Ovary (tissue), 9 donors: ENCODE measurements around the gene COG2. TPM values are rescaled to one million over a fixed set of nuclear protein-coding genes. Genes with fewer than 3 reads are reported as not detected.

Source experiments
- DNase-seq, 5 donors: peaks; one replicate each; pipeline ENCODE4 v3.0.0-alpha.2; 2019 to 2020
- H3K27ac ChIP-seq, 2 donors: fragments of 200-600 bp; one replicate each; pipeline versions ENCODE4 v1.5.1 to v1.8.0; 2019 to 2022
- H3K27me3 ChIP-seq: fragments of 200-600 bp; one replicate; pipeline ENCODE4 v1.8.0; 2022
- H3K36me3 ChIP-seq: fragments of 200-600 bp; sonication (generic); one replicate; pipeline ENCODE4 v1.5.1; 2019
- H3K4me1 ChIP-seq: one replicate; pipeline ENCODE4 v1.8.1; 2013; ENCODE audit warnings: mild to moderate bottlenecking, moderate library complexity; ENCODE audit not compliant: insufficient read depth
- H3K4me3 ChIP-seq: fragments of 200-600 bp; sonication (generic); one replicate; pipeline ENCODE4 v1.5.1; 2017
- H3K9me3 ChIP-seq, 2 donors: fragments of 200-600 bp in 1 of 2; sonication (generic) in 1 of 2; one replicate each; pipeline versions ENCODE4 v1.5.1 to v1.8.1; 2013 to 2019; ENCODE audit warnings: mild to moderate bottlenecking in 1 of 2, moderate library complexity in 1 of 2
- CTCF ChIP-seq, 3 donors: fragments of 450-650 bp in 2 of 3; fragments of 200-600 bp in 1 of 3; IDR thresholded peaks; one replicate each; pipeline versions ENCODE4 v1.5.1 to v1.8.0; 2016 to 2022; ENCODE audit warnings: antibody characterized with exemption in 3 of 3, mild to moderate bottlenecking in 1 of 3
- EP300 ChIP-seq: sonication (generic); formaldehyde crosslinking; IDR thresholded peaks from one replicate; pipeline ENCODE4 v1.6.1; 2017; ENCODE audit warnings: antibody characterized with exemption
- POLR2A ChIP-seq: fragments of 450-650 bp; IDR thresholded peaks from one replicate; pipeline ENCODE4 v1.6.1; 2017; ENCODE audit warnings: antibody characterized with exemption, mild to moderate bottlenecking, moderate library complexity
- WGBS, 3 donors: extraction: QIAGEN DNeasy Blood & Tissue Kit in 1 of 3; methylation state at CpG; one replicate each; pipeline versions ENCODE4 v1.1.5 to v1.1.7; 2013 to 2017; 5-methylcytosine and 5-hydroxymethylcytosine counted together
- intact Hi-C, 4 donors: fragments of 100-400 bp; cut with DNase I; formaldehyde crosslinking; loops; one replicate each; pipeline versions ENCODE4 v1.11.0 to v1.15.1; 2022 to 2023
- polyA plus RNA-seq, 2 donors: library from polyadenylated mRNA; stranded (reverse); fragments of 200-250 nt in 1 of 2; fragments of 350-450 nt in 1 of 2; fragmentation: Illumina TruSeq in 1 of 2; extraction: RNeasy Lipid Tissue Mini Kit (QIAGEN cat#74804) in 1 of 2; gene quantifications; one replicate each; pipeline ENCODE4 v1.2.3, GENCODE V29; 2013 to 2014
- total RNA-seq, 7 donors: library from RNA; depleted of rRNA in 2 of 7; stranded (reverse); fragments of >200 nt in 2 of 7; fragmentation: NEBNext Ultra II Directional in 3 of 7; extraction: Animal tissue kit (Norgen Biotek cat#: 25700) in 3 of 7; gene quantifications; one replicate each; pipeline versions ENCODE4 v1.1.0 to v1.2.4, GENCODE V29; 2016 to 2023
- donor health status: DM: no; HTN: no; CAD: no; lungs with moderate emphysema.
- donor health status: DM: no; HTN: no; CAD: no.
- donor health status: Bipolar disorder and iron deficiency.
- donor health status: DM: yes; HTN: yes; CAD: no.
- donor health status: DM: no; HTN: no; CAD: no.
- donor health status: DM: yes; HTN: yes; CAD: no.

COG2 gene
- total and polyA plus RNA-seq, 9 donors = 9.1 to 29.5 (median 21.5) TPM

- no peak overlapping the region for H3K27ac ChIP-seq
- no peak overlapping the region for H3K4me3 ChIP-seq
- TF ChIP-seq EP300 = no peak
- TF ChIP-seq CTCF (IDR thresholded peaks at IDR 0.05) = no peak
- TF ChIP-seq POLR2A = no peak
- H3K27me3 ChIP-seq = no peaks in the 10 kb centered on the region
- no peaks in the 10 kb centered on the region for H3K9me3 ChIP-seq
- no peaks in the 10 kb centered on the region for H3K36me3 ChIP-seq
- DNase-seq = no peak
- no peaks in the 10 kb centered on the region for H3K4me1 ChIP-seq
- WGBS, 3 donors = 91 to 93% (median 92%) methylated on average over 12 of the region's 12 CpGs
- intact Hi-C loops = no loop called here
These were observed 97.4 kb downstream of the COG2 start for GRCh38 chr1:230739564-230740290.

Other genes with a start within 250 kb of the COG2 start
- 1 to 10 TPM in 4 of 7 donors, under 1 TPM in 3; 0.12 to 2.6 (median 1.1) TPM for gene PGBD5, start 216.1 kb upstream of the COG2 start, total RNA-seq
- gene PGBD5, start 216.1 kb upstream of the COG2 start, polyA plus RNA-seq = 1 to 10 TPM in 1 of 2 donors, under 1 TPM in 1; 0.47 to 1.1 TPM
- gene AGT, start 71.6 kb downstream of the COG2 start, total RNA-seq = 1 to 10 TPM in 6 of 7 donors, under 1 TPM in 1; 0.60 to 8.4 (median 3.3) TPM
- 1 to 10 TPM; 3.8 to 10.0 TPM for gene AGT, start 71.6 kb downstream of the COG2 start, polyA plus RNA-seq
- 1 to 10 TPM in 1 of 7 donors, under 1 TPM in 6; 0.12 to 2.5 (median 0.30) TPM for gene CAPN9, start 104.9 kb downstream of the COG2 start, total RNA-seq
- under 1 TPM in 1 of 2 donors, not detected in 1; 0.08 TPM for gene CAPN9, start 104.9 kb downstream of the COG2 start, polyA plus RNA-seq
- gene C1orf198, start 226.0 kb downstream of the COG2 start, total RNA-seq = 10 to 100 TPM; 36.7 to 60.8 (median 43.4) TPM
- 10 to 100 TPM; 34.0 to 58.3 TPM for gene C1orf198, start 226.0 kb downstream of the COG2 start, polyA plus RNA-seq